COLO668 (cell line): ENCODE measurements around the gene DCP1B.

ENCODE experiments used
- DNase-seq: peaks from one replicate; lab custom pipeline; 2025; ENCODE audit not compliant: unreplicated experiment; lab: John Stamatoyannopoulos, UW

DCP1B gene

DNA sequence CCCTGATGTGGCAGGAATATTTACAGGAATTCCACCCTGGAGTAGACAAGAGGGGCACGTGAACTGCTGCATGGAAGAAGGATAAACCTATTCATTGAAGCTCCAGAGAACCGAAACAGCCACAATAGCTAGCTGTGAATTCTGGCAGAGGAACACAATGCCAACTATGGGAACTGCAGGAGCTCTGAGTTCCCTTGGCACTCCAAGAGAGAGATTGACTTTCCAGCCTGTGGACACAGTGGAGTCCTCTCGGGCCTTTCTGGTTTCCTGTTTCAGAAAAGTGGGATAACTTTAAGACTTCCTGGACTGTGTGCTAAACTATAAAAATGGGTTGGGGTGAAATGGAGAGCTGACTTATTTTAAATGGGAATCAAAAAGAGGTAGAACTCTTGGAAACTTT lies 97.7 kb downstream of the DCP1B start:
- DNase-seq, result no peak

DNA sequence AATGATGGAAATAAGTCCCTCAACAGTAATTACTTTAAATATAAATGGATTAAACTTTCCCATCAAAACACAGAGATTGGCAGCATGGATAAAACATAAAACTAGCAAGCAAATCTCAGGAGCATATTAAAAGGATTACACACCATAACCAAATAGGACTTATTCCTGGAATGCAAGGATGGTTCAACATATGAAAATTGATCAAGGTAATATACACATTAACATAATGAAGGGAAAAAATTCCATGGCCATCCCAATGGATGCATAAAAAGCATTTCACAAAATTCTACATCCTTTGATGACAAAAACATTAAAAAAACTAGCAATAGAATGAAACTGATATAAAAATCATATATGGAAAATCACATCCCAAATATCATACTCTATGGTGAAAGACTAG lies 99.4 kb downstream of the DCP1B start:
- no peak for DNase-seq

DNA sequence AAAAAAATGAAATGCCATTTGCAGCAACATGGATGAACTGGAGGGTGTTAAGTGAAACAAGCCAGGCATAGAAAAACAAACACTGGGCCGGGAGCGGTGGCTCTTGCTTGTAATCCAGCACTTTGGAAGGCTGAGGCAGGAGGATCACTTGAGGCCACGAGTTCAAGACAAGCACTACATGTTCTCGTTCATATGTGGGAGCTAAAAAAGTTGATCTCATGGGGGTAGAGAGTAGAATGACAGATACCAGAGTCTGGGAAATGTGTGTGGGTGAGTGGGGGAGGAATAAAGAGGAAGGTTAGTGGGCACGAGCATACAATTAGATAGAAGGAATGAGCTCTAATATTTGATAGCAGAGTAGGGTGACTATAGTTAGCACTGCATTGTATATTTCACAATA lies 107.3 kb downstream of the DCP1B start:
- DNase-seq, result no peak
